IPS-NIHi7 (cell line): ENCODE data around the gene CPNE4.

Source experiments
- DNase-seq: peaks from one replicate; pipeline ENCODE4 v3.0.0; 2012; ENCODE audit warnings: mixed read lengths; ENCODE audit errors: extremely low spot score

Gene CPNE4

GRCh38 chr3:131881777-131882176 lies 153.0 kb downstream of the CPNE4 start:
- no peak for DNase-seq

- no peak for DNase-seq
Observed at GRCh38 chr3:131880948-131881347, 153.9 kb downstream of the CPNE4 start.

- DNase-seq = no peak
Observed at GRCh38 chr3:131868203-131868602, 166.6 kb downstream of the CPNE4 start.

GRCh38 chr3:131856171-131856570 lies 178.6 kb downstream of the CPNE4 start:
- DNase-seq = no peak

GRCh38 chr3:131850223-131850622 lies 184.6 kb downstream of the CPNE4 start:
- DNase-seq = no peak

GRCh38 chr3:131849616-131850015 lies 185.2 kb downstream of the CPNE4 start:
- no peak for DNase-seq

GRCh38 chr3:131847966-131848510 lies 186.8 kb downstream of the CPNE4 start:
- DNase-seq = no peak

GRCh38 chr3:131846296-131846924 lies 188.4 kb downstream of the CPNE4 start:
- no peak for DNase-seq

GRCh38 chr3:131843174-131843573 lies 191.6 kb downstream of the CPNE4 start:
- no peak for DNase-seq

- no peak for DNase-seq
Observed at GRCh38 chr3:131840156-131840797, 194.5 kb downstream of the CPNE4 start.

- no peak for DNase-seq
Observed at GRCh38 chr3:131835906-131836305, 198.9 kb downstream of the CPNE4 start.

GRCh38 chr3:131831608-131832007 lies 203.2 kb downstream of the CPNE4 start:
- no peak for DNase-seq

GRCh38 chr3:131821191-131821762 lies 213.5 kb downstream of the CPNE4 start:
- no peak for DNase-seq

- DNase-seq = no peak
Observed at GRCh38 chr3:131819381-131820055, 215.3 kb downstream of the CPNE4 start.

GRCh38 chr3:131812433-131812832 lies 222.4 kb downstream of the CPNE4 start:
- DNase-seq = no peak

- DNase-seq = no peak
Observed at GRCh38 chr3:131811481-131811880, 223.3 kb downstream of the CPNE4 start.

GRCh38 chr3:131807822-131808221 lies 227.0 kb downstream of the CPNE4 start:
- no peak for DNase-seq

- DNase-seq = no peak
Observed at GRCh38 chr3:131806736-131807135, 228.1 kb downstream of the CPNE4 start.

GRCh38 chr3:131804565-131805133 lies 230.2 kb downstream of the CPNE4 start:
- DNase-seq = no peak

GRCh38 chr3:131803113-131803512 lies 231.7 kb downstream of the CPNE4 start:
- DNase-seq = no peak

- no peak for DNase-seq
Observed at GRCh38 chr3:131802029-131802428, 232.8 kb downstream of the CPNE4 start.

GRCh38 chr3:131801566-131801965 lies 233.2 kb downstream of the CPNE4 start:
- DNase-seq = no peak
